Adrenal gland (tissue), 12 donors: ENCODE data around the gene SLC26A8. TPM values are rescaled to one million over a fixed set of nuclear protein-coding genes. Genes with fewer than 3 reads are reported as not detected.

Source experiments
- DNase-seq, 7 donors: peaks; one replicate each; pipeline ENCODE4 v3.0.0-alpha.2; 2019 to 2020
- H3K27ac ChIP-seq, 5 donors: fragments of 200-600 bp; sonication (generic) in 4 of 5; 1 replicate in 3 of 5; 2 replicates in 2 of 5; pipeline versions ENCODE4 v1.5.1 to v1.8.0; 2016 to 2020; ENCODE audit warnings: mild to moderate bottlenecking in 1 of 5
- H3K27me3 ChIP-seq: fragments of 200-600 bp; 2 replicates; pipeline ENCODE4 v1.8.0; 2021
- H3K36me3 ChIP-seq, 2 donors: fragments of 200-600 bp; replicated peaks in 1 of 2; 1 replicate in 1 of 2; 2 replicates in 1 of 2; pipeline versions ENCODE4 v1.5.1 to v1.8.0; 2018 to 2022
- H3K4me1 ChIP-seq, 2 donors: fragments of 200-600 bp; replicated peaks in 1 of 2; 1 replicate in 1 of 2; 2 replicates in 1 of 2; pipeline versions ENCODE4 v1.5.1 to v1.8.0; 2018 to 2021
- H3K4me3 ChIP-seq, 4 donors: fragments of 200-600 bp; sonication (generic) in 3 of 4; one replicate each; pipeline ENCODE4 v1.5.1; 2016 to 2018
- H3K9me3 ChIP-seq, 3 donors: fragments of 200-600 bp; sonication (generic) in 1 of 3; replicated peaks in 1 of 3; 1 replicate in 2 of 3; 2 replicates in 1 of 3; pipeline versions ENCODE4 v1.5.1 to v1.8.0; 2016 to 2021
- CTCF ChIP-seq, 6 experiments: fragments of 450-650 bp in 4 of 6; fragments of 200-600 bp in 2 of 6; sonication (generic) in 1 of 6; IDR thresholded peaks; 1 replicate in 5 of 6; 2 replicates in 1 of 6; pipeline versions ENCODE4 v1.5.1 to v1.8.0; 2016 to 2021; ENCODE audit warnings: antibody characterized with exemption in 6 of 6, mild to moderate bottlenecking in 2 of 6, moderate library complexity in 1 of 6
- POLR2A ChIP-seq, 2 donors: fragments of 450-650 bp; IDR thresholded peaks; one replicate each; pipeline ENCODE4 v1.6.1; 2017; ENCODE audit warnings: antibody characterized with exemption in 2 of 2, mild to moderate bottlenecking in 2 of 2, moderate library complexity in 1 of 2
- WGBS, 4 donors: extraction: QIAGEN DNeasy Blood & Tissue Kit in 2 of 4; methylation state at CpG; one replicate each; pipeline versions ENCODE4 v1.1.5 to v1.1.7; 2013 to 2017; 5-methylcytosine and 5-hydroxymethylcytosine counted together
- intact Hi-C, 2 donors: fragments of 100-400 bp; cut with DNase I; formaldehyde crosslinking; loops; one replicate each; pipeline versions ENCODE4 v1.14.1 to v1.15.0; 2022 to 2023
- polyA plus RNA-seq, 3 donors: library from polyadenylated mRNA; stranded (reverse); fragments of 200-250 nt in 2 of 3; fragments of 350-450 nt in 1 of 3; fragmentation: Illumina TruSeq in 1 of 3; extraction: RNeasy Lipid Tissue Mini Kit (QIAGEN cat#74804) in 1 of 3; gene quantifications; one replicate each; pipeline ENCODE4 v1.2.3, GENCODE V29; 2013 to 2014
- total RNA-seq, 9 donors: library from RNA; depleted of rRNA in 4 of 9; stranded (reverse); fragments of >200 nt in 4 of 9; fragments of 120-200 nt in 1 of 9; fragmentation: NEBNext Ultra II Directional in 1 of 9; extraction: Animal tissue kit (Norgen Biotek cat#: 25700) in 1 of 9; gene quantifications; one replicate each; pipeline versions ENCODE4 v1.1.0 to v1.2.4, GENCODE V29; 2013 to 2023
- donor health status: healthy with polysubstance abuse.
- donor health status: Bipolar disorder and iron deficiency.
- donor health status: DM: yes; HTN: yes; CAD: no.
- donor health status: DM: no; HTN: no; CAD: no.
- donor health status: DM: no; HTN: no; CAD: no.
- donor health status: DM: yes; HTN: yes; CAD: no.

The SLC26A8 gene
- total and polyA plus RNA-seq, 12 donors = 0.09 to 0.54 (median 0.16) TPM; not detected in 5

GRCh38 chr6:36065916-36066315 is 41.5 kb upstream of the SLC26A8 start:
- no peaks in the 10 kb centered on the region for H3K9me3 ChIP-seq
- intact Hi-C loops = no loop called here

GRCh38 chr6:36064770-36065396 is 40.4 kb upstream of the SLC26A8 start:
- TF ChIP-seq POLR2A (IDR thresholded peaks at IDR 0.05) (no peak), CTCF (IDR thresholded peaks at IDR 0.05) (no peak)
- intact Hi-C loops = no loop called here
- WGBS, 4 donors = 79 to 97% (median 96%) methylated on average over 3 of the region's 3 CpGs
- H3K27me3 ChIP-seq = no peaks in the 10 kb centered on the region
- H3K4me3 ChIP-seq = no peak overlapping the region
- H3K9me3 ChIP-seq = no peaks in the 10 kb centered on the region
- no peak for DNase-seq
- peaks cover 8 to 55% of the 10 kb centered on the region in 2 donors for H3K4me1 ChIP-seq
- H3K27ac ChIP-seq = no peak overlapping the region
- H3K36me3 ChIP-seq = no peaks in the 10 kb centered on the region

More at GRCh38 chr6:36065916-36066315, 41.5 kb upstream of the SLC26A8 start:
- no peak overlapping the region for H3K4me3 ChIP-seq
- TF ChIP-seq CTCF (IDR thresholded peaks at IDR 0.05) (no peak), POLR2A (IDR thresholded peaks at IDR 0.05) (no peak)
- DNase-seq = no peak
- no peaks in the 10 kb centered on the region for H3K27me3 ChIP-seq
- H3K36me3 ChIP-seq = no peaks in the 10 kb centered on the region
- peaks cover 8 to 64% of the 10 kb centered on the region in 2 donors for H3K4me1 ChIP-seq
- no peak overlapping the region for H3K27ac ChIP-seq

- intact Hi-C loops = no loop called here
- H3K27ac ChIP-seq = no peak overlapping the region
- H3K9me3 ChIP-seq = no peaks in the 10 kb centered on the region
- TF ChIP-seq POLR2A (IDR thresholded peaks at IDR 0.05) = no peak
- no peak for TF ChIP-seq CTCF (IDR thresholded peaks at IDR 0.05)
- H3K36me3 ChIP-seq = no peaks in the 10 kb centered on the region
- 97 to 99% (median 97%) methylated on average over 4 of the region's 4 CpGs for WGBS, 4 donors
- peaks cover 8 to 42% of the 10 kb centered on the region in 2 donors for H3K4me1 ChIP-seq
- no peaks in the 10 kb centered on the region for H3K27me3 ChIP-seq
- DNase-seq = no peak
- no peak overlapping the region for H3K4me3 ChIP-seq
These were observed 39.0 kb upstream of the SLC26A8 start for GRCh38 chr6:36063318-36064060.

- intact Hi-C loops = no loop called here
- TF ChIP-seq POLR2A (IDR thresholded peaks at IDR 0.05) (no peak), CTCF (IDR thresholded peaks at IDR 0.05) (no peak)
- no peaks in the 10 kb centered on the region for H3K36me3 ChIP-seq
- no peak overlapping the region for H3K4me3 ChIP-seq
- no peak overlapping the region for H3K27ac ChIP-seq
- no peaks in the 10 kb centered on the region for H3K9me3 ChIP-seq
- DNase-seq = no peak
- H3K4me1 ChIP-seq = peaks cover 5 to 30% of the 10 kb centered on the region in 2 donors
- no peaks in the 10 kb centered on the region for H3K27me3 ChIP-seq
- whole genome bisulfite sequencing, 4 donors = 91 to 97% (median 94%) methylated on average over 2 of the region's 2 CpGs
These were observed 37.8 kb upstream of the SLC26A8 start for GRCh38 chr6:36062247-36062646.
